Vagina (tissue), 2 donors: ENCODE measurements around the gene WDR70.
"Not testable (repeated sequence)": the region's sequence is repeated elsewhere in the genome, so short reads cannot be mapped to it uniquely, and the experiment has no call there.

Experiments
- POLR2A ChIP-seq, 2 donors: fragments of 450-650 bp; IDR thresholded peaks; one replicate each; pipeline ENCODE4 v1.6.1; 2017; ENCODE audit warnings: antibody characterized with exemption in 2 of 2, mild to moderate bottlenecking in 2 of 2, moderate library complexity in 2 of 2
- TF ChIP-seq, protein P1 (sequence below), 3 experiments: fragments of 450-650 bp in 2 of 3; fragments of 200-600 bp in 1 of 3; sonication (generic) in 1 of 3; IDR thresholded peaks; one replicate each; pipeline ENCODE4 v1.5.1; 2017 to 2019; ENCODE audit warnings: antibody characterized with exemption in 3 of 3, mild to moderate bottlenecking in 2 of 3, moderate library complexity in 2 of 3

DNA sequence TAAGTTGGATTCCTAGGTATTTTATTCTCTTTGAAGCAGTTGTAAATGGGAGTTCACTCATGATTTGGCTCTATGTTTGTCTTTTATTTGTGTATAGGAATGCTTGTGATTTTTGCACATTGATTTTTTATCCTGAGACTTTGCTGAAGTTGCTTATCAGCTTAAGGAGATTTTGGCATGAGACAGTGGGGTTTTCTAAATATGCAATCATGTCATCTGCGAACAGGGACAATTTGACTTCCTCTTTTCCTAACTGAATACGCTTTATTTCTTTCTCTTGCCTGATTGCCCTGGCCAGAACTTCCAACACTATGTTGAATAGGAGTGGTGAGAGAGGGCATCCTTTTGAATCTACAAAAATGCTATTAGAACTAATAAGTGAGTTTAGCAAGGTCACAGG, 215.7 kb downstream of the WDR70 start:
- TF ChIP-seq, protein P1, sequence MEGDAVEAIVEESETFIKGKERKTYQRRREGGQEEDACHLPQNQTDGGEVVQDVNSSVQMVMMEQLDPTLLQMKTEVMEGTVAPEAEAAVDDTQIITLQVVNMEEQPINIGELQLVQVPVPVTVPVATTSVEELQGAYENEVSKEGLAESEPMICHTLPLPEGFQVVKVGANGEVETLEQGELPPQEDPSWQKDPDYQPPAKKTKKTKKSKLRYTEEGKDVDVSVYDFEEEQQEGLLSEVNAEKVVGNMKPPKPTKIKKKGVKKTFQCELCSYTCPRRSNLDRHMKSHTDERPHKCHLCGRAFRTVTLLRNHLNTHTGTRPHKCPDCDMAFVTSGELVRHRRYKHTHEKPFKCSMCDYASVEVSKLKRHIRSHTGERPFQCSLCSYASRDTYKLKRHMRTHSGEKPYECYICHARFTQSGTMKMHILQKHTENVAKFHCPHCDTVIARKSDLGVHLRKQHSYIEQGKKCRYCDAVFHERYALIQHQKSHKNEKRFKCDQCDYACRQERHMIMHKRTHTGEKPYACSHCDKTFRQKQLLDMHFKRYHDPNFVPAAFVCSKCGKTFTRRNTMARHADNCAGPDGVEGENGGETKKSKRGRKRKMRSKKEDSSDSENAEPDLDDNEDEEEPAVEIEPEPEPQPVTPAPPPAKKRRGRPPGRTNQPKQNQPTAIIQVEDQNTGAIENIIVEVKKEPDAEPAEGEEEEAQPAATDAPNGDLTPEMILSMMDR (IDR thresholded peaks at IDR 0.05) = not testable (repeated sequence)
- not testable (repeated sequence) for TF ChIP-seq POLR2A (IDR thresholded peaks at IDR 0.05)
